Mucosa of rectum (tissue), 2 donors: ENCODE data around the gene GRID2.
"Not testable (repeated sequence)": the region's sequence is repeated elsewhere in the genome, so short reads cannot be mapped to it uniquely, and the experiment has no call there.

Experiments used
- H3K27ac ChIP-seq, 2 donors: one replicate each; pipeline ENCODE4 v1.7.0; 2013; ENCODE audit warnings: inconsistent platforms in 2 of 2, low read depth in 2 of 2, low read length in 2 of 2
- H3K27me3 ChIP-seq, 2 donors: one replicate each; pipeline ENCODE4 v1.7.0; 2013; ENCODE audit warnings: low read length in 2 of 2; ENCODE audit not compliant: control insufficient read depth in 2 of 2, insufficient read depth in 2 of 2
- H3K36me3 ChIP-seq, 2 donors: one replicate each; pipeline ENCODE4 v1.7.0; 2013; ENCODE audit warnings: low read length in 2 of 2; ENCODE audit not compliant: control insufficient read depth in 2 of 2, insufficient read depth in 2 of 2
- H3K4me1 ChIP-seq, 2 donors: one replicate each; pipeline ENCODE4 v1.7.0; 2013; ENCODE audit warnings: low read length in 2 of 2, mild to moderate bottlenecking in 1 of 2; ENCODE audit not compliant: control insufficient read depth in 2 of 2, insufficient read depth in 2 of 2
- H3K4me3 ChIP-seq, 2 donors: one replicate each; pipeline ENCODE4 v1.7.0; 2013; ENCODE audit warnings: low read length in 2 of 2
- H3K9ac ChIP-seq, 2 donors: one replicate each; pipeline ENCODE4 v1.7.0; 2013; ENCODE audit warnings: low read length in 2 of 2, low read depth in 1 of 2, mild to moderate bottlenecking in 1 of 2
- H3K9me3 ChIP-seq, 2 donors: one replicate each; pipeline ENCODE4 v1.7.0; 2013; ENCODE audit warnings: low read length in 2 of 2; ENCODE audit not compliant: control insufficient read depth in 2 of 2
- donor health status: healthy.
- donor health status: Normal muscosa, but diverticular disease.

The GRID2 gene

GRCh38 chr4:92344216-92344615 is 40.5 kb downstream of the GRID2 start:
- no peaks in the 10 kb centered on the region for H3K4me1 ChIP-seq
- no peaks in the 10 kb centered on the region for H3K27me3 ChIP-seq
- H3K4me3 ChIP-seq, result no peak overlapping the region
- H3K36me3 ChIP-seq, result no peaks in the 10 kb centered on the region
- H3K9ac ChIP-seq, result no peak overlapping the region
- H3K27ac ChIP-seq, result no peak overlapping the region
- H3K9me3 ChIP-seq, result no peaks in the 10 kb centered on the region

- no peaks in the 10 kb centered on the region for H3K9me3 ChIP-seq
- no peak overlapping the region for H3K4me3 ChIP-seq
- H3K27ac ChIP-seq, result no peak overlapping the region
- H3K4me1 ChIP-seq, result no peaks in the 10 kb centered on the region
- H3K27me3 ChIP-seq, result no peaks in the 10 kb centered on the region
- no peak overlapping the region for H3K9ac ChIP-seq
- H3K36me3 ChIP-seq, result no peaks in the 10 kb centered on the region
Measured at GRCh38 chr4:92346289-92346688, 42.5 kb downstream of the GRID2 start.

- Histone ChIP-seq H3K4me3 (no peak overlapping the region), H3K4me1 (no peaks in the 10 kb centered on the region), H3K27ac (no peak overlapping the region), H3K9ac (no peak overlapping the region), H3K36me3 (no peaks in the 10 kb centered on the region), H3K9me3 (no peaks in the 10 kb centered on the region), H3K27me3 (no peaks in the 10 kb centered on the region)
Measured at GRCh38 chr4:92357966-92358365, 54.2 kb downstream of the GRID2 start.

GRCh38 chr4:92359491-92359890 is 55.7 kb downstream of the GRID2 start:
- no peaks in the 10 kb centered on the region for H3K4me1 ChIP-seq
- no peaks in the 10 kb centered on the region for H3K36me3 ChIP-seq
- no peak overlapping the region for H3K27ac ChIP-seq
- no peak overlapping the region for H3K9ac ChIP-seq
- H3K27me3 ChIP-seq, result no peaks in the 10 kb centered on the region
- no peak overlapping the region for H3K4me3 ChIP-seq
- no peaks in the 10 kb centered on the region for H3K9me3 ChIP-seq

GRCh38 chr4:92362028-92362427 is 58.3 kb downstream of the GRID2 start:
- Histone ChIP-seq H3K36me3 (no peaks in the 10 kb centered on the region), H3K9me3 (no peaks in the 10 kb centered on the region), H3K4me3 (no peak overlapping the region), H3K27ac (no peak overlapping the region), H3K9ac (no peak overlapping the region), H3K4me1 (no peaks in the 10 kb centered on the region), H3K27me3 (no peaks in the 10 kb centered on the region)

GRCh38 chr4:92368653-92369052 is 64.9 kb downstream of the GRID2 start:
- Histone ChIP-seq H3K9me3 (no peaks in the 10 kb centered on the region), H3K36me3 (no peaks in the 10 kb centered on the region), H3K9ac (no peak overlapping the region), H3K27ac (no peak overlapping the region), H3K4me1 (no peaks in the 10 kb centered on the region), H3K4me3 (no peak overlapping the region), H3K27me3 (no peaks in the 10 kb centered on the region)

- Histone ChIP-seq H3K27ac (no peak overlapping the region), H3K4me3 (no peak overlapping the region), H3K9ac (no peak overlapping the region), H3K4me1 (no peaks in the 10 kb centered on the region), H3K9me3 (no peaks in the 10 kb centered on the region), H3K27me3 (no peaks in the 10 kb centered on the region), H3K36me3 (no peaks in the 10 kb centered on the region)
Measured at GRCh38 chr4:92381616-92382015, 77.8 kb downstream of the GRID2 start.

- no peak overlapping the region for H3K4me3 ChIP-seq
- no peaks in the 10 kb centered on the region for H3K9me3 ChIP-seq
- H3K27ac ChIP-seq, result no peak overlapping the region
- H3K36me3 ChIP-seq, result no peaks in the 10 kb centered on the region
- no peaks in the 10 kb centered on the region for H3K4me1 ChIP-seq
- H3K27me3 ChIP-seq, result no peaks in the 10 kb centered on the region
- H3K9ac ChIP-seq, result no peak overlapping the region
Measured at GRCh38 chr4:92382128-92382527, 78.4 kb downstream of the GRID2 start.

- Histone ChIP-seq H3K4me3 (no peak overlapping the region), H3K27me3 (no peaks in the 10 kb centered on the region), H3K9me3 (no peaks in the 10 kb centered on the region), H3K4me1 (no peaks in the 10 kb centered on the region), H3K9ac (no peak overlapping the region), H3K27ac (no peak overlapping the region), H3K36me3 (no peaks in the 10 kb centered on the region)
Measured at GRCh38 chr4:92387459-92388069, 83.8 kb downstream of the GRID2 start.

- no peaks in the 10 kb centered on the region for H3K27me3 ChIP-seq
- H3K4me3 ChIP-seq, result no peak overlapping the region
- no peaks in the 10 kb centered on the region for H3K9me3 ChIP-seq
- H3K4me1 ChIP-seq, result no peaks in the 10 kb centered on the region
- no peak overlapping the region for H3K9ac ChIP-seq
- H3K36me3 ChIP-seq, result no peaks in the 10 kb centered on the region
- no peak overlapping the region for H3K27ac ChIP-seq
Measured at GRCh38 chr4:92399032-92399431, 95.3 kb downstream of the GRID2 start.

- not testable (repeated sequence) for H3K9me3 ChIP-seq, H3K27ac ChIP-seq, H3K36me3 ChIP-seq, H3K4me1 ChIP-seq, H3K27me3 ChIP-seq, H3K4me3 ChIP-seq, H3K9ac ChIP-seq
Measured at GRCh38 chr4:92403525-92403924, 99.8 kb downstream of the GRID2 start.
